OCI-LY1 (cell line): ENCODE results near the gene NUP214.

ENCODE experiments used
- H2AFZ ChIP-seq: fragments of 200-600 bp; sonication (generic), shearing (Covaris generic); 2 replicates; pipeline ENCODE4 v1.6.0; 2014; ENCODE audit warnings: antibody characterized with exemption, mild to moderate bottlenecking, low read length
- H3F3A ChIP-seq: fragments of 200-600 bp; sonication (generic), shearing (Covaris generic); 2 replicates; pipeline ENCODE4 v1.6.0; 2014; ENCODE audit warnings: mild to moderate bottlenecking, antibody characterized with exemption, low read length, moderate library complexity; ENCODE audit not compliant: insufficient read depth
- H3K27ac ChIP-seq: fragments of 200-600 bp; sonication (generic); 2 replicates; pipeline ENCODE4 v1.5.1; 2014; ENCODE audit warnings: low read length, mixed run types, mild to moderate bottlenecking, low read depth; ENCODE audit not compliant: poor library complexity, severe bottlenecking
- H3K27me3 ChIP-seq: fragments of 200-600 bp; sonication (generic); 2 replicates; pipeline ENCODE4 v1.6.0; 2014; ENCODE audit warnings: antibody characterized with exemption, mild to moderate bottlenecking, low read length, moderate library complexity; ENCODE audit not compliant: insufficient read depth
- H3K36me3 ChIP-seq: fragments of 200-600 bp; sonication (generic); 2 replicates; pipeline ENCODE4 v1.6.1; 2014; ENCODE audit warnings: mild to moderate bottlenecking, antibody characterized with exemption, low read length, moderate library complexity, mixed read lengths; ENCODE audit not compliant: insufficient read depth
- H3K4me1 ChIP-seq: fragments of 200-600 bp; sonication (generic); 2 replicates; pipeline ENCODE4 v1.5.1; 2014; ENCODE audit warnings: mild to moderate bottlenecking, low read length, moderate library complexity; ENCODE audit not compliant: insufficient read depth, severe bottlenecking
- H3K4me2 ChIP-seq: fragments of 200-600 bp; sonication (generic), shearing (Covaris generic); 2 replicates; pipeline ENCODE4 v1.6.1; 2014; ENCODE audit warnings: low read length
- H3K4me3 ChIP-seq: fragments of 200-600 bp; sonication (generic); 2 replicates; pipeline ENCODE4 v1.5.1; 2014; ENCODE audit warnings: low read length, low read depth, mild to moderate bottlenecking, mixed read lengths; ENCODE audit not compliant: poor library complexity, severe bottlenecking
- H3K79me2 ChIP-seq: fragments of 200-600 bp; shearing (Covaris generic); 2 replicates; pipeline ENCODE4 v1.6.1; 2016; ENCODE audit warnings: mixed run types, low read length, mixed read lengths; ENCODE audit not compliant: insufficient read depth
- H3K9ac ChIP-seq: fragments of 200-600 bp; sonication (generic), shearing (Covaris generic); 2 replicates; pipeline ENCODE4 v1.6.1; 2014; ENCODE audit warnings: mild to moderate bottlenecking, low read length, mixed read lengths
- H3K9me2 ChIP-seq: fragments of 200-600 bp; sonication (generic), shearing (Covaris generic); 2 replicates; pipeline ENCODE4 v1.6.1; 2014; ENCODE audit warnings: low read depth, mild to moderate bottlenecking, low read length, mixed read lengths
- H3K9me3 ChIP-seq: fragments of 200-600 bp; shearing (Covaris generic); 2 replicates; pipeline ENCODE4 v1.6.1; 2014; ENCODE audit warnings: low read length, mixed read lengths
- H4K20me1 ChIP-seq: fragments of 200-600 bp; sonication (generic), shearing (Covaris generic); 2 replicates; pipeline ENCODE4 v1.6.0; 2016; ENCODE audit warnings: mild to moderate bottlenecking, low read length; ENCODE audit not compliant: insufficient read depth
- EZH2 ChIP-seq: fragments of 200-600 bp; sonication (generic), shearing (Covaris generic); IDR thresholded peaks from 2 replicates; pipeline ENCODE4 v1.8.0; 2017; ENCODE audit warnings: borderline replicate concordance, mixed run types, mild to moderate bottlenecking, antibody characterized with exemption, low read length, moderate library complexity, mixed read lengths
- TF ChIP-seq, protein P1 (sequence below): fragments of 200-600 bp; sonication (generic), shearing (Covaris generic); IDR thresholded peaks from 2 replicates; pipeline ENCODE4 v1.5.1; 2017; ENCODE audit warnings: mild to moderate bottlenecking, antibody characterized with exemption, low read length, moderate library complexity, mixed read lengths

The NUP214 gene

GRCh38 chr9:131116281-131117120 lies 8.9 kb upstream of the NUP214 start:
- H3K27me3 ChIP-seq = peaks cover 11% of the 10 kb centered on the region; the same call in 1 of the 2 replicates

DNA sequence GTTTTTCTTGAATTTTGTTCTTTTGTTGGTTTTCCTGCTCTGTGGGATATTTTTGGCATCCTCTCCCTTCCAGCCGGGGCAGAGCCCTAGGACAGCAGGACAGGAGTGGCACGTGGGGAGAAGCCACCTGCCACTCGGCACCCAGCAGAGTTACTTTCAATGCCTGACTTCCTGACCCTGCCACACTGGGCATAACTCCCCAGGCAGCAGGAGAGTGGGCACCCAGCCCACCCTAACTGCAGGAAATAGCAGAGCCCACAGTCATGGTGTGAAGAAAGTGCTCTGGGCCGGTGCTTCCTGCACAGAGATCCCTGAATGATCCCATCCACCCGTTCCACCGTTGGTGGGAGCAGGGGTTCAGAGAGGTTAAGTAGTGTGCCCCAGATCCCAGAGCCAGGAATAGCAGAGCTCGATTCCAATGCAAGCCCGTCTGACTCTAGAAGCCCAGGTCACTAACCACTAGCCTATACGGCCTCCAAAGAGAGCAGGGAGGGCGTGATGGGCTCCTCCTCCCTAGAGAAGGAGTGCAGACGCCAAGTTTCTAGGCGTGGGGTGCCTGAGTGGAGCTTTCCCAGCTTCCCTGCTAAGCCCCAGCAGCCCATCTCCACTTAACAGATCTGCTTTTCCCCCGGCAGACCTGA lies 8.1 kb upstream of the NUP214 start:
- no peak overlapping the region for H2AFZ ChIP-seq
- TF ChIP-seq EZH2 = no peak
- TF ChIP-seq, protein P1, sequence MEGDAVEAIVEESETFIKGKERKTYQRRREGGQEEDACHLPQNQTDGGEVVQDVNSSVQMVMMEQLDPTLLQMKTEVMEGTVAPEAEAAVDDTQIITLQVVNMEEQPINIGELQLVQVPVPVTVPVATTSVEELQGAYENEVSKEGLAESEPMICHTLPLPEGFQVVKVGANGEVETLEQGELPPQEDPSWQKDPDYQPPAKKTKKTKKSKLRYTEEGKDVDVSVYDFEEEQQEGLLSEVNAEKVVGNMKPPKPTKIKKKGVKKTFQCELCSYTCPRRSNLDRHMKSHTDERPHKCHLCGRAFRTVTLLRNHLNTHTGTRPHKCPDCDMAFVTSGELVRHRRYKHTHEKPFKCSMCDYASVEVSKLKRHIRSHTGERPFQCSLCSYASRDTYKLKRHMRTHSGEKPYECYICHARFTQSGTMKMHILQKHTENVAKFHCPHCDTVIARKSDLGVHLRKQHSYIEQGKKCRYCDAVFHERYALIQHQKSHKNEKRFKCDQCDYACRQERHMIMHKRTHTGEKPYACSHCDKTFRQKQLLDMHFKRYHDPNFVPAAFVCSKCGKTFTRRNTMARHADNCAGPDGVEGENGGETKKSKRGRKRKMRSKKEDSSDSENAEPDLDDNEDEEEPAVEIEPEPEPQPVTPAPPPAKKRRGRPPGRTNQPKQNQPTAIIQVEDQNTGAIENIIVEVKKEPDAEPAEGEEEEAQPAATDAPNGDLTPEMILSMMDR = no peak
- H3K9me2 ChIP-seq = no peaks in the 10 kb centered on the region
- H3K79me2 ChIP-seq = no peaks in the 10 kb centered on the region
- H3K9me3 ChIP-seq = no peaks in the 10 kb centered on the region
- H3K4me2 ChIP-seq = no peak overlapping the region
- no peaks in the 10 kb centered on the region for H3K36me3 ChIP-seq
- H3F3A ChIP-seq = no peaks in the 10 kb centered on the region
- H3K27ac ChIP-seq = no peak overlapping the region
- no peak overlapping the region for H3K9ac ChIP-seq
- no peak overlapping the region for H3K4me3 ChIP-seq
- no peaks in the 10 kb centered on the region for H4K20me1 ChIP-seq
- no peaks in the 10 kb centered on the region for H3K4me1 ChIP-seq
- peaks cover 11% of the 10 kb centered on the region; the same call in 1 of the 2 replicates for H3K27me3 ChIP-seq

More at GRCh38 chr9:131116281-131117120, 8.9 kb upstream of the NUP214 start:
- Histone ChIP-seq H3F3A (no peaks in the 10 kb centered on the region), H2AFZ (no peak overlapping the region), H3K9me3 (no peaks in the 10 kb centered on the region), H3K79me2 (no peaks in the 10 kb centered on the region), H3K4me1 (no peaks in the 10 kb centered on the region), H3K9me2 (no peaks in the 10 kb centered on the region), H3K4me3 (no peak overlapping the region), H3K36me3 (no peaks in the 10 kb centered on the region), H3K9ac (no peak overlapping the region), H4K20me1 (no peaks in the 10 kb centered on the region), H3K27ac (no peak overlapping the region), H3K4me2 (no peak overlapping the region)
- no peak for TF ChIP-seq EZH2
- TF ChIP-seq, protein P1 = no peak

DNA sequence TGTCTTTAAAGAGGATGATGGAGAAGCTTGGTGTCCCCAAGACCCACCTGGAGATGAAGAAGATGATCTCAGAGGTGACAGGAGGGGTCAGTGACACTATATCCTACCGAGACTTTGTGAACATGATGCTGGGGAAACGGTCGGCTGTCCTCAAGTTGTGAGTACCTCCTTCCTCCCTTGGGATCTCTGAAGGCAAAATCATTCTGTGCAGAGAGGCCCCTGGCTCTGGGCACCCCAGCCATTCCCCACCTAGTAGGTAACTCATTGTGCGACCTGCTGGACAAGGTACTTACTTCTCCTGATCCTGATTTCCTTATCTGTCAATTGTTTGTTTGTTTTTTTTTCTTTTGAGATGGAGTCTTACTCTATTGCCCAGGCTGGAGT lies 7.6 kb upstream of the NUP214 start:
- Histone ChIP-seq H2AFZ (no peak overlapping the region), H3K4me1 (no peaks in the 10 kb centered on the region), H3K4me2 (no peak overlapping the region), H3K9ac (no peak overlapping the region), H3K79me2 (no peaks in the 10 kb centered on the region), H4K20me1 (no peaks in the 10 kb centered on the region), H3F3A (no peaks in the 10 kb centered on the region), H3K9me3 (no peaks in the 10 kb centered on the region), H3K27me3 (peaks cover 11% of the 10 kb centered on the region; the same call in 1 of the 2 replicates), H3K27ac (no peak overlapping the region), H3K4me3 (no peak overlapping the region), H3K9me2 (no peaks in the 10 kb centered on the region), H3K36me3 (no peaks in the 10 kb centered on the region)
- TF ChIP-seq EZH2 = no peak
- TF ChIP-seq, protein P1 = no peak
